Measurements from ENCODE around the gene NEK7.

NEK7 gene

GRCh38 chr1:198157847-198158725 is 1.3 kb downstream of the NEK7 start:
- no peaks in the 10 kb centered on the region for H3K27me3 ChIP-seq (ENCODE audit: control insufficient read depth in 1 of 2, insufficient read depth in 2 of 2, low read length in 2 of 2)

DNA sequence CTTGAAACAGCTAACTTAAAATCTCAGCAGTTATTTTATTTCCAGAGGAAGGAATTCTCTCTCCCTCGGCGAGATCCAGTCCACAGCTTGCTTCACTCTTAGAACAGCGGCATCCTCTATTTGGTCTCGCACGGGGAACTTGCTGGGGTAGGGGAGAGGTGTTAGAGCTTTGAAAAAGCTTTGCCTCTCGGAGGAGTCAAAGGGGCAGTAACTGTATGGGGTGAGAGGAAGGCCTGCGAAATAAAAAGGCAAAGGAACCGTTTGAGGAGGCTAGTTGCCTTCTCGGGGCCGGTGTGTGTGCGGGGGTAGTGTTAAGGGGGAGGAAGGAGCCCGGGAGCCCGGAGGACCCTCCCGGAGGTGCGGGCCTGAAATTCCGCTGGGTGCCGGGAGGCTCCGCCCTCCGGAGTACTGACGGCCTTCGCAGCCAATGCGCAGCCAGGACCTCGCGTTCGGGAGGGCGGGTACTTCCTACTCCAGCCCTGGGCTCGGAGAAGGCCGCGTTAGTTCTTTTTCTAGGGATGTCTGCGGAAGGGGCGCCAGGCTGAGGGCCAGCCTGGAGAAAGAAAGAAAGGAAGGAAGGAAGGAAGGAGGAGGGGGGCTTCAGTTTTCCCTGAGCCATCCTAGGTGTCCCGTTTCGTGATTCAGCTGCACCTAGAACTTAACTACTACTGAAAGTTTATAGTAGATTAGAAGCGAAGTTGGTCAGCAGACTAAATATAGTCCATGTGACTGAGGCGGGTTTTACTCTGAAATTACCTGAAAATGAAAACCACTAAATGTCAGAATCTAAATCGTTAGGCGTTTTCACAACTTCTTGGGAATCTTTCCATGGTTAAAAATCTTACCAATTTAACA is 2.2 kb downstream of the NEK7 start:
- Histone ChIP-seq H3K27ac (ENCODE audit: low read depth, low read length) (peak overlapping the region; percentile 85), H3K4me1 (ENCODE audit: control insufficient read depth in 1 of 2, insufficient read depth in 2 of 2, low read length in 2 of 2) (peaks cover 30 to 39% of the 10 kb centered on the region in 2 donors), H3K27me3 (ENCODE audit: control insufficient read depth in 1 of 2, insufficient read depth in 2 of 2, low read length in 2 of 2) (no peaks in the 10 kb centered on the region), H3K9ac (ENCODE audit: low read depth in 1 of 2, low read length in 2 of 2) (peak overlapping the region; percentile 68 to 80), H3K36me3 (ENCODE audit: control insufficient read depth in 1 of 2, insufficient read depth in 2 of 2, low read length in 2 of 2) (no peaks in the 10 kb centered on the region), H3K4me3 (ENCODE audit: low read depth in 1 of 2, low read length in 2 of 2) (peak overlapping the region; percentile 74 to 75), H3K9me3 (ENCODE audit: control insufficient read depth in 1 of 2, low read length in 2 of 2) (no peaks in the 10 kb centered on the region)

More at GRCh38 chr1:198157847-198158725, 1.3 kb downstream of the NEK7 start:
- peaks cover 28 to 38% of the 10 kb centered on the region in 2 donors for H3K4me1 ChIP-seq (ENCODE audit: control insufficient read depth in 1 of 2, insufficient read depth in 2 of 2, low read length in 2 of 2)
- H3K9ac ChIP-seq (ENCODE audit: low read depth in 1 of 2, low read length in 2 of 2), result peak overlapping the region; percentile 68 to 80
- peak overlapping the region; percentile 93 for H3K27ac ChIP-seq (ENCODE audit: low read depth, low read length)
- peak overlapping the region; percentile 74 to 75 for H3K4me3 ChIP-seq (ENCODE audit: low read depth in 1 of 2, low read length in 2 of 2)
- H3K9me3 ChIP-seq (ENCODE audit: control insufficient read depth in 1 of 2, low read length in 2 of 2), result no peaks in the 10 kb centered on the region
- no peaks in the 10 kb centered on the region for H3K36me3 ChIP-seq (ENCODE audit: control insufficient read depth in 1 of 2, insufficient read depth in 2 of 2, low read length in 2 of 2)

GRCh38 chr1:198160222-198160621 is 3.4 kb downstream of the NEK7 start:
- peak overlapping the region in 1 of 2 donors; percentile 74 for H3K4me3 ChIP-seq (ENCODE audit: low read depth in 1 of 2, low read length in 2 of 2)
- no peak overlapping the region for H3K27ac ChIP-seq (ENCODE audit: low read depth, low read length)
- H3K4me1 ChIP-seq (ENCODE audit: control insufficient read depth in 1 of 2, insufficient read depth in 2 of 2, low read length in 2 of 2), result peaks cover 34 to 42% of the 10 kb centered on the region in 2 donors

GRCh38 chr1:198160946-198161614 is 4.3 kb downstream of the NEK7 start:
- Histone ChIP-seq H3K4me3 (ENCODE audit: low read depth in 1 of 2, low read length in 2 of 2) (no peak overlapping the region), H3K9me3 (ENCODE audit: control insufficient read depth in 1 of 2, low read length in 2 of 2) (no peaks in the 10 kb centered on the region), H3K36me3 (ENCODE audit: control insufficient read depth in 1 of 2, insufficient read depth in 2 of 2, low read length in 2 of 2) (no peaks in the 10 kb centered on the region), H3K27me3 (ENCODE audit: control insufficient read depth in 1 of 2, insufficient read depth in 2 of 2, low read length in 2 of 2) (no peaks in the 10 kb centered on the region), H3K4me1 (ENCODE audit: control insufficient read depth in 1 of 2, insufficient read depth in 2 of 2, low read length in 2 of 2) (peaks cover 40 to 48% of the 10 kb centered on the region in 2 donors), H3K9ac (ENCODE audit: low read depth in 1 of 2, low read length in 2 of 2) (no peak overlapping the region), H3K27ac (ENCODE audit: low read depth, low read length) (no peak overlapping the region)

More at GRCh38 chr1:198160222-198160621, 3.4 kb downstream of the NEK7 start:
- no peak overlapping the region for H3K9ac ChIP-seq (ENCODE audit: low read depth in 1 of 2, low read length in 2 of 2)
- no peaks in the 10 kb centered on the region for H3K36me3 ChIP-seq (ENCODE audit: control insufficient read depth in 1 of 2, insufficient read depth in 2 of 2, low read length in 2 of 2)
- H3K9me3 ChIP-seq (ENCODE audit: control insufficient read depth in 1 of 2, low read length in 2 of 2), result no peaks in the 10 kb centered on the region
- H3K27me3 ChIP-seq (ENCODE audit: control insufficient read depth in 1 of 2, insufficient read depth in 2 of 2, low read length in 2 of 2), result no peaks in the 10 kb centered on the region

- Histone ChIP-seq H3K27me3 (ENCODE audit: control insufficient read depth in 1 of 2, insufficient read depth in 2 of 2, low read length in 2 of 2) (no peaks in the 10 kb centered on the region), H3K27ac (ENCODE audit: low read depth, low read length) (no peak overlapping the region), H3K9ac (ENCODE audit: low read depth in 1 of 2, low read length in 2 of 2) (peak overlapping the region in 1 of 2 donors; percentile 12), H3K9me3 (ENCODE audit: control insufficient read depth in 1 of 2, low read length in 2 of 2) (no peaks in the 10 kb centered on the region), H3K4me1 (ENCODE audit: control insufficient read depth in 1 of 2, insufficient read depth in 2 of 2, low read length in 2 of 2) (peaks cover 44 to 55% of the 10 kb centered on the region in 2 donors), H3K36me3 (ENCODE audit: control insufficient read depth in 1 of 2, insufficient read depth in 2 of 2, low read length in 2 of 2) (no peaks in the 10 kb centered on the region), H3K4me3 (ENCODE audit: low read depth in 1 of 2, low read length in 2 of 2) (peak overlapping the region in 1 of 2 donors; percentile 27)
Observed at GRCh38 chr1:198161718-198162090, 4.9 kb downstream of the NEK7 start.

- H3K36me3 ChIP-seq (ENCODE audit: control insufficient read depth in 1 of 2, insufficient read depth in 2 of 2, low read length in 2 of 2), result no peaks in the 10 kb centered on the region
- H3K4me1 ChIP-seq (ENCODE audit: control insufficient read depth in 1 of 2, insufficient read depth in 2 of 2, low read length in 2 of 2), result peaks cover 49 to 60% of the 10 kb centered on the region in 2 donors
- H3K9me3 ChIP-seq (ENCODE audit: control insufficient read depth in 1 of 2, low read length in 2 of 2), result no peaks in the 10 kb centered on the region
- H3K9ac ChIP-seq (ENCODE audit: low read depth in 1 of 2, low read length in 2 of 2), result peak overlapping the region; percentile 12 to 28
- H3K27ac ChIP-seq (ENCODE audit: low read depth, low read length), result no peak overlapping the region
- H3K27me3 ChIP-seq (ENCODE audit: control insufficient read depth in 1 of 2, insufficient read depth in 2 of 2, low read length in 2 of 2), result no peaks in the 10 kb centered on the region
- peak overlapping the region; percentile 27 to 43 for H3K4me3 ChIP-seq (ENCODE audit: low read depth in 1 of 2, low read length in 2 of 2)
Observed at GRCh38 chr1:198162091-198162767, 5.4 kb downstream of the NEK7 start.

DNA sequence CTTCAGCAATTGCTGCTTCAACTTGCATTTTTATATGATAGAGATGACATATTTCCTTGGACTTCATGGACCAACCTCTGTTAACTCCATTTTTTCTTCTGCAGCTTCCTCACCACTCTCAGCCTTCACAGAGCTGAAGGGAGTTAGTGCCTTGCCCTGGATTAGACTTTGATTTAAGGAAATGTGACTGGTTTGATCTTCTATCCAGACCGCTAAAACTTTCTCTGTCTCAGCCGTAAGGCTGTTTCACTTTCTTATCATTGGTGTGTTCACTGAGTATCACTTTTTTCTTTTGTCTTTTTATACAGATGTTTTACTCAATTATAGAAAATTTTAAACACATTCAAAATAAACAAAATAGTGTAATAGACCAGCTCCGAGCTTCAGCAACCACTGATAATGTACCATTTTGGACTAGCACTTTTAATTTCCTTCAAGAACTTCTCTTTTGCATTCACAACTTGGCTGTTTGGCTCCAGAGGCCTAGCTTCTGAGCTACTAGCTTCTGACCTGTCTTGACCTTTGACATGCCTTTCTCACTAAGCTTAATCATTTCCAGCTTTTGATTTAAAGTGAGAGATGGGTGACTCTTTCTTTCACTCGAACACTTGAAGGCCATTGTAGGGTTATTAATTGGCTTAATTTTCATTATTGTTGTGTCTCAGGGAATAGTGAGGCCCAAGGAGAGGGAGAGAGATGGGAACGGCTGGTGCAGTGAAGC is 9.3 kb downstream of the NEK7 start:
- H3K27ac ChIP-seq (ENCODE audit: low read depth, low read length), result no peak overlapping the region
- H3K9ac ChIP-seq (ENCODE audit: low read depth in 1 of 2, low read length in 2 of 2), result no peak overlapping the region
- peak overlapping the region; percentile 2 to 25 for H3K4me3 ChIP-seq (ENCODE audit: low read depth in 1 of 2, low read length in 2 of 2)
- peaks cover 59 to 70% of the 10 kb centered on the region in 2 donors for H3K4me1 ChIP-seq (ENCODE audit: control insufficient read depth in 1 of 2, insufficient read depth in 2 of 2, low read length in 2 of 2)
- H3K36me3 ChIP-seq (ENCODE audit: control insufficient read depth in 1 of 2, insufficient read depth in 2 of 2, low read length in 2 of 2), result no peaks in the 10 kb centered on the region
- no peaks in the 10 kb centered on the region for H3K9me3 ChIP-seq (ENCODE audit: control insufficient read depth in 1 of 2, low read length in 2 of 2)
- H3K27me3 ChIP-seq (ENCODE audit: control insufficient read depth in 1 of 2, insufficient read depth in 2 of 2, low read length in 2 of 2), result no peaks in the 10 kb centered on the region

GRCh38 chr1:198166900-198167299 is 10.1 kb downstream of the NEK7 start:
- Histone ChIP-seq H3K9me3 (ENCODE audit: control insufficient read depth in 1 of 2, low read length in 2 of 2) (no peaks in the 10 kb centered on the region), H3K4me1 (ENCODE audit: control insufficient read depth in 1 of 2, insufficient read depth in 2 of 2, low read length in 2 of 2) (peaks cover 54 to 62% of the 10 kb centered on the region in 2 donors), H3K36me3 (ENCODE audit: control insufficient read depth in 1 of 2, insufficient read depth in 2 of 2, low read length in 2 of 2) (no peaks in the 10 kb centered on the region), H3K9ac (ENCODE audit: low read depth in 1 of 2, low read length in 2 of 2) (no peak overlapping the region), H3K27me3 (ENCODE audit: control insufficient read depth in 1 of 2, insufficient read depth in 2 of 2, low read length in 2 of 2) (no peaks in the 10 kb centered on the region), H3K27ac (ENCODE audit: low read depth, low read length) (no peak overlapping the region), H3K4me3 (ENCODE audit: low read depth in 1 of 2, low read length in 2 of 2) (no peak overlapping the region)

DNA sequence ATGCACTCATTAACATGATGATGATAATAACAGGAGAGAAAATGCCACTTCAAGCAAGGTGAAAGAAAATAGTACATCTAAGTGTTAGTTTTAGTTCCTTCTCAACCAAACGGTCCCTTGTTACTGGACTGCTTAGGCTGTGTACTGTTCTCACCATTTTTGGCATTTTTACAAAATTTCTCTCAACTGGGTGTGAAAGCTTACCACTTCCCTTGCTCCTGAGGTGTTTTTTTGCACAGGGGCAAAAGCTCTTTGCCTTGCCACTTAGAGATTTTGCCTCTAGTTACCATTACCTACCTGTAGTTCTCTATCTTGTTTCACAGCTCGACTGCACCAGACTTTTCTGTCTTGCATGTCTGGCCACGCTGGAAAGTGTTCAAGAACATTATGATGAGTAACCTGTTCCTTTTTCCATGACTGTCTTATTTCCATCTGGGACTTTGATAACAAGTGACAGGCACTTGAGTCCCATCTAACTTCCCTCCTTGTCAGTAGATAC is 10.7 kb downstream of the NEK7 start:
- Histone ChIP-seq H3K27ac (ENCODE audit: low read depth, low read length) (no peak overlapping the region), H3K36me3 (ENCODE audit: control insufficient read depth in 1 of 2, insufficient read depth in 2 of 2, low read length in 2 of 2) (no peaks in the 10 kb centered on the region), H3K4me1 (ENCODE audit: control insufficient read depth in 1 of 2, insufficient read depth in 2 of 2, low read length in 2 of 2) (peaks cover 49 to 57% of the 10 kb centered on the region in 2 donors), H3K9ac (ENCODE audit: low read depth in 1 of 2, low read length in 2 of 2) (no peak overlapping the region), H3K4me3 (ENCODE audit: low read depth in 1 of 2, low read length in 2 of 2) (no peak overlapping the region), H3K9me3 (ENCODE audit: control insufficient read depth in 1 of 2, low read length in 2 of 2) (no peaks in the 10 kb centered on the region), H3K27me3 (ENCODE audit: control insufficient read depth in 1 of 2, insufficient read depth in 2 of 2, low read length in 2 of 2) (no peaks in the 10 kb centered on the region)

All from duodenal mucosa (tissue), 2 donors.